Effector memory CD8-positive, alpha-beta T cell (primary cell): ENCODE data around the gene ZNF581.

Experiments used
- ATAC-seq: fragments of 150-1000 bp; cut with Tn5 transposase; replicated peaks from 2 replicates; pipeline ENCODE4 v1.10.0; 2021; ENCODE audit warnings: mild to moderate bottlenecking, moderate library complexity
- DNase-seq, 3 experiments: peaks; one replicate each; pipeline ENCODE4 v3.0.0; 2021
- H3K27ac Mint-ChIP-seq, 2 donors: one replicate each; pipeline ENCODE4 v1.8.0; 2022; ENCODE audit warnings: mild to moderate bottlenecking in 2 of 2, mixed read lengths in 2 of 2, moderate library complexity in 2 of 2
- H3K27me3 Mint-ChIP-seq, 2 donors: one replicate each; pipeline ENCODE4 v1.8.0; 2022; ENCODE audit warnings: mixed read lengths in 2 of 2
- H3K36me3 Mint-ChIP-seq: one replicate; pipeline ENCODE4 v1.8.0; 2022; ENCODE audit warnings: mild to moderate bottlenecking, moderate library complexity, mixed read lengths; ENCODE audit not compliant: insufficient read depth
- H3K4me1 Mint-ChIP-seq, 2 donors: one replicate each; pipeline ENCODE4 v1.8.0; 2022; ENCODE audit warnings: low read depth in 2 of 2, mixed read lengths in 2 of 2
- H3K4me3 Mint-ChIP-seq, 2 donors: one replicate each; pipeline ENCODE4 v1.8.0; 2022; ENCODE audit warnings: mild to moderate bottlenecking in 2 of 2, mixed read lengths in 2 of 2, moderate library complexity in 2 of 2
- H3K9me3 Mint-ChIP-seq, 2 donors: one replicate each; pipeline ENCODE4 v1.8.0; 2022; ENCODE audit warnings: mixed read lengths in 2 of 2
- total RNA-seq, 9 experiments: gene quantifications; one replicate each; lab custom pipeline; 2026; lab: John Stamatoyannopoulos, UW

Gene ZNF581
- 6.7 to 21.4 (median 16.8) reads per million in 9 experiments for total RNA-seq

- H3K4me1 Mint-ChIP-seq: peaks cover 41 to 42% of the 10 kb centered on the region in 2 donors
- H3K36me3 Mint-ChIP-seq: peaks cover 37% of the 10 kb centered on the region
- DNase-seq (peak; percentile 69 to 76 (median 70)), ATAC-seq (peak; percentile 55)
- no peaks in the 10 kb centered on the region for H3K27me3 Mint-ChIP-seq
- H3K4me3 Mint-ChIP-seq: peak within 1 kb of the TSS; percentile 84 to 93
- peaks cover 0 to 2% of the 10 kb centered on the region in 2 donors for H3K9me3 Mint-ChIP-seq
- peak within 1 kb of the TSS; percentile 87 to 91 for H3K27ac Mint-ChIP-seq
These were observed at the start of gene ZNF581 for GRCh38 chr19:55643003-55643886. Gene ZNF581 (plus strand): TSS chr19:55643649. CDS start chr19:55644572, 923 bp downstream.

- ATAC-seq (no peak), DNase-seq (no peak)
- Mint-ChIP-seq H3K9me3 (peaks cover 0 to 4% of the 10 kb centered on the region in 2 donors), H3K36me3 (peaks cover 21% of the 10 kb centered on the region), H3K27ac (no peak overlapping the region), H3K4me1 (peaks cover 6% of the 10 kb centered on the region in 2 donors), H3K27me3 (no peaks in the 10 kb centered on the region), H3K4me3 (no peak overlapping the region)
These were observed 48.4 kb upstream of the ZNF581 start for GRCh38 chr19:55594996-55595545.

GRCh38 chr19:55596304-55596703 is 47.1 kb upstream of the ZNF581 start:
- peaks cover 24% of the 10 kb centered on the region for H3K36me3 Mint-ChIP-seq
- ATAC-seq (no peak), DNase-seq (no peak)
- H3K9me3 Mint-ChIP-seq: peaks cover 0 to 4% of the 10 kb centered on the region in 2 donors
- no peak overlapping the region for H3K4me3 Mint-ChIP-seq
- H3K4me1 Mint-ChIP-seq: peaks cover 13% of the 10 kb centered on the region in 2 donors
- peak overlapping the region in 1 of 2 donors; percentile 70 for H3K27ac Mint-ChIP-seq
- no peaks in the 10 kb centered on the region for H3K27me3 Mint-ChIP-seq

- Mint-ChIP-seq H3K4me3 (no peak overlapping the region), H3K4me1 (peaks cover 13 to 17% of the 10 kb centered on the region in 2 donors), H3K27me3 (no peaks in the 10 kb centered on the region), H3K9me3 (peaks cover 0 to 4% of the 10 kb centered on the region in 2 donors), H3K36me3 (peaks cover 24% of the 10 kb centered on the region), H3K27ac (no peak overlapping the region)
- DNase-seq (no peak), ATAC-seq (no peak)
These were observed 45.9 kb upstream of the ZNF581 start for GRCh38 chr19:55597501-55597921.

- H3K36me3 Mint-ChIP-seq: peaks cover 24% of the 10 kb centered on the region
- DNase-seq (no peak), ATAC-seq (no peak)
- H3K27ac Mint-ChIP-seq: peak overlapping the region in 1 of 2 donors; percentile 90
- no peaks in the 10 kb centered on the region for H3K27me3 Mint-ChIP-seq
- no peak overlapping the region for H3K4me3 Mint-ChIP-seq
- peaks cover 13 to 17% of the 10 kb centered on the region in 2 donors for H3K4me1 Mint-ChIP-seq
- H3K9me3 Mint-ChIP-seq: peaks cover 0 to 4% of the 10 kb centered on the region in 2 donors
These were observed 45.4 kb upstream of the ZNF581 start for GRCh38 chr19:55598034-55598433.

- ATAC-seq (peak; percentile 65), DNase-seq (peak; percentile 96 to 99 (median 97))
- H3K4me3 Mint-ChIP-seq: peak overlapping the region; percentile 91 to 92
- peak overlapping the region; percentile 90 to 98 for H3K27ac Mint-ChIP-seq
- peaks cover 0 to 4% of the 10 kb centered on the region in 2 donors for H3K9me3 Mint-ChIP-seq
- peaks cover 13 to 17% of the 10 kb centered on the region in 2 donors for H3K4me1 Mint-ChIP-seq
- H3K27me3 Mint-ChIP-seq: no peaks in the 10 kb centered on the region
- H3K36me3 Mint-ChIP-seq: peaks cover 24% of the 10 kb centered on the region
These were observed 44.6 kb upstream of the ZNF581 start for GRCh38 chr19:55598719-55599467.

GRCh38 chr19:55599468-55599841 is 44.0 kb upstream of the ZNF581 start, which contains the start of gene FIZ1:
Gene FIZ1 (minus strand): TSS chr19:55599517. CDS start chr19:55597865, 1,652 bp downstream.
- peaks cover 26% of the 10 kb centered on the region for H3K36me3 Mint-ChIP-seq
- peak within 1 kb of the TSS; percentile 90 to 98 for H3K27ac Mint-ChIP-seq
- H3K27me3 Mint-ChIP-seq: no peaks in the 10 kb centered on the region
- peak within 1 kb of the TSS; percentile 91 to 92 for H3K4me3 Mint-ChIP-seq
- ATAC-seq (peak; percentile 72), DNase-seq (peak; percentile 91 to 96 (median 94))
- peaks cover 15 to 21% of the 10 kb centered on the region in 2 donors for H3K4me1 Mint-ChIP-seq
- peaks cover 0 to 4% of the 10 kb centered on the region in 2 donors for H3K9me3 Mint-ChIP-seq

- peaks cover 21 to 26% of the 10 kb centered on the region in 2 donors for H3K4me1 Mint-ChIP-seq
- peak; percentile 77 to 87 (median 78) for DNase-seq
These were observed 43.4 kb upstream of the ZNF581 start, which contains the start of gene ZNF524 for GRCh38 chr19:55599842-55600661. Gene ZNF524 (plus strand): TSS chr19:55600288. CDS start chr19:55602113, 1,825 bp downstream.

GRCh38 chr19:55600662-55601028 is 42.8 kb upstream of the ZNF581 start:
- Mint-ChIP-seq H3K27me3 (no peaks in the 10 kb centered on the region), H3K4me1 (peaks cover 22 to 26% of the 10 kb centered on the region in 2 donors), H3K4me3 (peak overlapping the region; percentile 91 to 92), H3K9me3 (peaks cover 0 to 4% of the 10 kb centered on the region in 2 donors), H3K27ac (peak overlapping the region in 1 of 2 donors; percentile 78), H3K36me3 (peaks cover 34% of the 10 kb centered on the region)
- DNase-seq (no peak), ATAC-seq (no peak)

More at GRCh38 chr19:55599842-55600661, 43.4 kb upstream of the ZNF581 start, which contains the start of gene ZNF524:
- H3K36me3 Mint-ChIP-seq: peaks cover 31% of the 10 kb centered on the region
- peak within 1 kb of the TSS; percentile 90 to 98 for H3K27ac Mint-ChIP-seq
- peak within 1 kb of the TSS; percentile 91 to 92 for H3K4me3 Mint-ChIP-seq
- no peaks in the 10 kb centered on the region for H3K27me3 Mint-ChIP-seq
- peak; percentile 64 for ATAC-seq
- H3K9me3 Mint-ChIP-seq: peaks cover 0 to 4% of the 10 kb centered on the region in 2 donors

- Mint-ChIP-seq H3K27ac (peak overlapping the region in 1 of 2 donors; percentile 78), H3K9me3 (peaks cover 0 to 4% of the 10 kb centered on the region in 2 donors), H3K4me3 (peak overlapping the region; percentile 91 to 92), H3K36me3 (peaks cover 36% of the 10 kb centered on the region), H3K27me3 (no peaks in the 10 kb centered on the region), H3K4me1 (peaks cover 26 to 28% of the 10 kb centered on the region in 2 donors)
- DNase-seq: no peak
- no peak for ATAC-seq
These were observed 42.4 kb upstream of the ZNF581 start for GRCh38 chr19:55601084-55601483.

- H3K27ac Mint-ChIP-seq: no peak overlapping the region
- ATAC-seq (no peak), DNase-seq (no peak)
- H3K27me3 Mint-ChIP-seq: no peaks in the 10 kb centered on the region
- peaks cover 0 to 4% of the 10 kb centered on the region in 2 donors for H3K9me3 Mint-ChIP-seq
- H3K36me3 Mint-ChIP-seq: peaks cover 38% of the 10 kb centered on the region
- H3K4me3 Mint-ChIP-seq: no peak overlapping the region
- H3K4me1 Mint-ChIP-seq: peaks cover 38 to 39% of the 10 kb centered on the region in 2 donors
These were observed 41.1 kb upstream of the ZNF581 start for GRCh38 chr19:55602104-55603001.
